Right cardiac atrium (tissue), 5 donors: ENCODE measurements around the gene SRSF1. TPM values are rescaled to one million over a fixed set of nuclear protein-coding genes. Genes with fewer than 3 reads are reported as not detected.

Experiments
- ATAC-seq, 2 donors: fragments of 200-7000 bp; cut with Tn5 transposase; one replicate each; pipeline versions ENCODE4 v1.8.0 to v1.9.1; 2020; ENCODE audit warnings: moderate library complexity in 2 of 2, mild to moderate bottlenecking in 1 of 2
- DNase-seq, 3 donors: peaks; one replicate each; pipeline ENCODE4 v3.0.0-alpha.2; 2020
- H3K27ac ChIP-seq: one replicate; pipeline ENCODE4 v1.5.1; 2013; ENCODE audit warnings: mild to moderate bottlenecking, low read length, control low read depth, moderate library complexity
- H3K27me3 ChIP-seq: one replicate; pipeline ENCODE4 v1.6.1; 2013; ENCODE audit not compliant: control insufficient read depth, insufficient read depth
- H3K4me1 ChIP-seq: one replicate; pipeline ENCODE4 v1.6.1; 2013; ENCODE audit warnings: low read length; ENCODE audit not compliant: control insufficient read depth, insufficient read depth
- H3K4me3 ChIP-seq: one replicate; pipeline ENCODE4 v1.5.1; 2013; ENCODE audit warnings: low read length, control low read depth
- H3K9me3 ChIP-seq: one replicate; pipeline ENCODE4 v1.6.1; 2013; ENCODE audit warnings: low read length; ENCODE audit not compliant: control insufficient read depth
- WGBS: extraction: QIAGEN DNeasy Blood & Tissue Kit; methylation state at CpG from one replicate; pipeline ENCODE4 v1.1.7; 2013; 5-methylcytosine and 5-hydroxymethylcytosine counted together
- intact Hi-C, 4 donors: fragments of 100-400 bp; cut with DNase I; formaldehyde crosslinking; loops; one replicate each; pipeline versions ENCODE4 v1.11.0 to v1.14.0; 2022 to 2023
- polyA plus RNA-seq: library from polyadenylated mRNA; stranded (reverse); fragments of 200-250 nt; gene quantifications from one replicate; pipeline ENCODE4 v1.2.3, GENCODE V29; 2013
- total RNA-seq, 4 donors: library from RNA; stranded (reverse); fragmentation: NEBNext Ultra II Directional; extraction: Animal tissue kit (Norgen Biotek cat#: 25700); gene quantifications; one replicate each; pipeline ENCODE4 v1.2.1, GENCODE V29; 2021
- donor health status: healthy with polysubstance abuse.
- donor health status: DM: no; HTN: yes; CAD: no.
- donor health status: DM: no; HTN: no; CAD: no.
- donor health status: DM: no; HTN: yes; CAD: no; lungs with severe emphysema.
- donor health status: DM: yes; HTN: yes; CAD: no.

Gene SRSF1
- total and polyA plus RNA-seq, 5 donors, result 58.9 to 132 (median 123) TPM

DNA sequence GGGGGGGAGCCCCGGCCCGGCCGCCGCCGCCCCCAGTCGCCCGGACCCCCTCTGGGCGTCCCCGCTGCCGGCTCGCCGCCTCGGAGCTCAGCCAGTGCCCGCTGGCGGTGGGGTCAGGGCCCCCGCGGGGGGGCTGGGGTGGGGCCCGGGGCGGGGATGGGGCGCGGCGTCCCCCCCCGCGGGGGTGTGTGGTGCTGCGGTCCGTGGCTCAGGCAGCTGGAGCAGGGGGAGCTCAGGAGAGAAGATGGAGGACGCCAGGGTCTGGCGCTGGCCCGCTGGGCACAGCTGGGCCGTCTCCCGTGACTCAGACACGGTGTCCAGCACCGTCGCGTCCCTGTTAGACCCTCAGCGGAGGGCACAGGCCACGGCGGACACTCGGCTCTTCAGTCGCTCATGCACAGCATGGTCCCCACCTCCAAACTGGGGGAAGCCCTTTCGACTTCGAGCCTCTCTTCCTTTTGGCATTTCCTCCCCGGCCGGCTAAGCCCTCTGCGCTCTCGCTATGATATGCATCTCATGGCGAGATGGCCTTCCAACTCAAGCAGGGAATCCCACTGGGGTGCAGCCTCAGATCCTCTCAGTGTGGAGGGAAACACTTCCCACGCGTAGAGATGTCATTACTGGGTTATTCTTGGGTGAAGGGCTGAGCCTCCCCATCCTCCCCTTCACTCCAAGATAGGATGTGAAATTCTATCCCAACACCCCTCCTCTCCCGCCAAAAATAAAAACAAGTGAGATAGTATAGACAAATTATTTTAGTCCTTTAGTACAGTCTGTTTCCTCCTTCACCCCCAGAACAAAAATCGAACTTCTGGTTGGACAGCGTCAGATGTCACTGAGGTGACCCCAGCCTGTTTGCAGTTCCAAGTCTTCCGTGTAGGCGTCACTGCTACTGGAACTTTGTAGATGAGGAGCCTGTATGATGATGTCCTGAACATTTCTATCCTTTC, 18.5 kb downstream of the SRSF1 start:
- Histone ChIP-seq H3K4me3 (peak overlapping the region; percentile 98), H3K27me3 (no peaks in the 10 kb centered on the region), H3K9me3 (no peaks in the 10 kb centered on the region), H3K27ac (peak overlapping the region; percentile 90), H3K4me1 (peaks cover 5% of the 10 kb centered on the region)
- DNase-seq (peak; percentile 81 to 92 (median 90)), ATAC-seq (peak; percentile 82 to 83)
- intact Hi-C loops, result loop anchor here in 3 of 4 donors (5.0 to 10.0 kb wide), 3 partner anchors 36 to 96 kb away; no protein-coding TSS in a partner anchor
- WGBS, result 2% methylated on average over 54 of the region's 54 CpGs

DNA sequence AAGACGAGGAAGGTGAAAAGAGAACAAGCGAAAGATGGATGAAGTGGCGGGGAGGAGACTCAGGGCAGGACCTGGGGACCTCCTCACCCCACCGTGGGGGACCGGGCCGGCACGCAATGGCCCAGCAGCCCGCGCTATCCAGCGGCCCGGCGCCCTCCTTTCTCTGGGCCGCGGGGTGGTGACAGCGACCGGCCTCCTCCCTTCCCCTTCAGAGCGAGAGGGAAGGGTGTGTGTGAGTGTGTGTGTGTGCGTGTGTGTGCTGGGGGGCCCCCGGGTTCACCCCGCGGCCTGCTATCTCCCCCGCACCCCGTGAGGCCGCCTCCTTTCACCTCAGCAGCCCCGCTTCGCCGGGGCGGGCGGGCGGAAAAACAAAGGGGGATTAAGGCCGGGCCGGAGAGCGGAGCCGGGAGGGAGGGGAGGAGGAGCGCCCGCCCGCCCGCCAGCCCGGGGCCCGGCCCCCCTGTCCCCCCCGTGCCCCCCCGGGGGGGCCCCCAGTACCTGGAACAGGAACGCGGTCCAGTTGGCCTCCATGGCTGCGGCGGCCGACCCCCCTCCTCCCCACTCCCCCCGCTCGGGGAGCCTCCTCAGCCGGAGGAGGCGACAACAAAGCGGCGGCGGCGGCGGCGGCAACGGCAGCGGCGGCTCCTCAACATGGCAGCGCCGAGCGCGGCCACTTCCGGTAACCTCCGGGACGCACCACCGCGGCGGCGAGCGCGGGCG, 19.3 kb downstream of the SRSF1 start, which contains the start of gene VEZF1:
TSS of gene VEZF1 (minus strand) at position 674 of the 720 bp plus-strand sequence. CDS start at position 531, 143 bp downstream.
- ATAC-seq (peak; percentile 77 to 79), DNase-seq (peak; percentile 80 to 94 (median 93))
- H3K9me3 ChIP-seq, result no peaks in the 10 kb centered on the region
- under 1% methylated on average over 74 of the region's 74 CpGs for WGBS
- peaks cover 3% of the 10 kb centered on the region for H3K4me1 ChIP-seq
- H3K27ac ChIP-seq, result peak within 1 kb of the TSS; percentile 90
- H3K27me3 ChIP-seq, result no peaks in the 10 kb centered on the region
- H3K4me3 ChIP-seq, result peak within 1 kb of the TSS; percentile 98
- intact Hi-C loops, result loop anchor here in 3 of 4 donors (5.0 to 10.0 kb wide), 3 partner anchors 35 to 95 kb away; no protein-coding TSS in a partner anchor

DNA sequence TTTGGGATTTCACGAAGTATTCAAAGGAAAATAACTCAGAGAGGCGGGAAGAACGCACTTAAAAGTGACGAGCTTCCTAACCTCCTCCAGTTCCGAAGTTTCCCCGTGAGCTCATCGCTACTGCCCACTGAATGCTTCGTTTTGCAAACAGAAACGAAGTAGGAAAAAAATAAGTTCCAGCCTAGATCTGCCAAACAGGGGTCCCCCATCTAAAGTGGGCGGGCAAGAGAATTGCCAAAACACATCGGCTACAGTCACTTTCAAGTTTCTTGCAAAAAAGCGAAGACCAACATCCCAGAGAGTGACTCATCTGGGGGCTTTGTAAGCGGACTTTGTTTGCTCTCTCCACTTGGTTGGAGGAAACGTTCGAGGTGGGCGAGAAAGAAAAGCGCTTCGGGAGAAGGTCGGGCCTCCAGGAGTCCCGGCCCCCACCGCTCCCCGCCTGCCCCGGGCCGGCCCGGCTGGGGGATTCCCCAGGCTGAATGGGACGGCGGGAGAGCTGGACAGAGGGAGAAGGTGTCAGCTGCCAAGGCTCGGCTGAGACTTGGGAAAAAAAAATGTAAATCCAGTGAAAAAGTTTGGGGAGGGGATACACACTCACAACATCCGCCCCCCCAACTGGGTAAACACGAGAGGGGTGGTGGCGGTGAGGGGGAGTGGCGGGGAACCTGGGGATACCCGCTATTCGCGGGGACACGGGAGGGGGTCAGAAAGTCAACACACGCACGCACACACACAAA, 20.0 kb downstream of the SRSF1 start:
- Histone ChIP-seq H3K4me1 (peaks cover 8% of the 10 kb centered on the region), H3K27me3 (no peaks in the 10 kb centered on the region), H3K4me3 (peak overlapping the region; percentile 98), H3K27ac (peak overlapping the region; percentile 90), H3K9me3 (no peaks in the 10 kb centered on the region)
- DNase-seq, result peak; percentile 36 to 78 (median 73)
- intact Hi-C loops, result loop anchor here in 3 of 4 donors (5.0 to 10.0 kb wide), 3 partner anchors 35 to 95 kb away; no protein-coding TSS in a partner anchor
- WGBS, result under 1% methylated on average over 38 of the region's 38 CpGs
- peak; percentile 53 to 59 for ATAC-seq

DNA sequence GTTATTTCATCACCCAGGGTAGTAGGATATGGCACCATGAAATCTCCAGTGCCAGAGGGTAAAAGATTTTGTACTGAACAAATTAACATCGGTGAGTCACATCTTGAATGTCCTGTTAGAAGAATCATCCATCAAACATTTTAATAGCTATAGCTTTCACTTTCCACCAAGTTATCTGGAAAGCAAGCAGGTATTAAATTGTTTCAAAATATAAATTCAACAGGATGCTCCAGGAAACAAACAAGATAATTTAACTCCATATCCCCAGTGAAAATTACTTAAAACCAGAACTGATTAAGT, 21.4 kb downstream of the SRSF1 start:
- H3K9me3 ChIP-seq, result no peaks in the 10 kb centered on the region
- 18% methylated on average over 1 of the region's 1 CpG for WGBS
- no peaks in the 10 kb centered on the region for H3K27me3 ChIP-seq
- ATAC-seq, result no peak
- H3K4me1 ChIP-seq, result peaks cover 8% of the 10 kb centered on the region
- intact Hi-C loops, result loop anchor here in 3 of 4 donors (5.0 to 10.0 kb wide), 3 partner anchors 33 to 93 kb away; no protein-coding TSS in a partner anchor
- DNase-seq, result no peak
- H3K4me3 ChIP-seq, result peak overlapping the region; percentile 6
- H3K27ac ChIP-seq, result no peak overlapping the region

DNA sequence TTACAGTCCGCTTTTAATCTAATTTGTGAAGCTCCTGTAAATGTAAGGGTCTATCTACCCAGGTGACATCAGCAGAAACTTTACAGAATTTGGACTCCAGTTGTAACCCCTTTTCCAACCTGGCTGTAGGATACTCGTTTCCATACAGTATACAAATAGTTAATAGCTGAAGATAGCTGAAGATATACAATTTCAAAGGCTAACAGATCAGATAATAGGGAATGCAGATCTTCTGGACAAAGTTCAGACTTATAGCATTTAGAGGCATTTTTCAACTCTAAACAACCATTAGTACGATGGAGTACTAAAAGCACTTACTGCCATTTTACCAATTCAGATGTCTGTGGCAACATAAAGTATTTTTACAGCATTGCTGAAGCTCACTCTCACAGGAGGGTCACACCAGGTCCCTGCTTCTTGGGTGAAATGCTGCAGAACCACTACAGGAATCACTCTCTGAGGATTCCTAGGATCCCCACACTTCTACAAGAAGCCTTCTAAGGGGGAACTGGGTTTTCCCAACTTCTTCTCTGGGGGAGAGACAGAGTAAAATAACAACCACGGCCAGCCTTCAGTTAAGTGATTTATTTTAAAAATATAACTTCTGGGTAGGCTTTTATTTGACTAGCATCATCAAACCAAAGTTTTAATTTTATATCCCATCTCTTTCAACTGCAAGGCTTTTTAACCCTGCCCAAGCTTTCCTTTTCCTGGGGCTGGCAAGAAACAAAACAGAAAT, 21.9 kb downstream of the SRSF1 start:
- no peaks in the 10 kb centered on the region for H3K9me3 ChIP-seq
- no peak for DNase-seq
- no peak for ATAC-seq
- H3K27ac ChIP-seq, result no peak overlapping the region
- H3K27me3 ChIP-seq, result no peaks in the 10 kb centered on the region
- intact Hi-C loops, result loop anchor here in 3 of 4 donors (5.0 to 10.0 kb wide), 3 partner anchors 33 to 93 kb away; no protein-coding TSS in a partner anchor
- 50% methylated on average over 4 of the region's 4 CpGs for WGBS
- peak overlapping the region; percentile 6 for H3K4me3 ChIP-seq
- peaks cover 10% of the 10 kb centered on the region for H3K4me1 ChIP-seq

DNA sequence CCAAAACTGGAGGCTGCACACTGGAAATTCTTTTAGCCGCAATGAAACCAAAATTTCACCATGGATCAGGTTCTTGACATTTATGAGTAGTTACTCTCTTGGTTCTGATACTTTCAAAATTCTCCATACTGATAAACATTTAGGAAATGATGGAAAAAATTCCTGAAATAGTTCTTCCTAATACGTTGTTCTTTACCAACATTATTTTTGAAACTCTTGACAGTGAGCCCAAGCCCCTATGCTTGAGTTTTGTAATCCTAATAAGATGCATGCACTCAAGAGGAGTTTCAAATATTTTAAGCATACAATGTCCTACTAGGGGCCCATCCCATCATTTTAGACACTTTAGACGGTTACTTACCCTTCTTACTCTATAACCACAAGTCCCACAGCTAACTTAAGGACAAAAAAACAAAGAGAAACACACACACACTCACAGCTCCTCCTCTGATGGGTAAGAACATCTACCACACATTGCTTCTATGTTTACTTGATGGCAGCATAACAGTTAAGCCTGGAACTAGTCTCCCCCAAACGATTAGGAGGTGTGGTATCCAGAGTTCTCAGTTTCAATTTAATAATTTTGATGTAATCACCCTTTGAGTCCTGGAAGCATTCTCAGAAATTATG, 22.7 kb downstream of the SRSF1 start:
- DNase-seq (no peak), ATAC-seq (no peak)
- Histone ChIP-seq H3K27ac (no peak overlapping the region), H3K9me3 (no peaks in the 10 kb centered on the region), H3K4me1 (peaks cover 10% of the 10 kb centered on the region), H3K27me3 (no peaks in the 10 kb centered on the region), H3K4me3 (no peak overlapping the region)
- 31% methylated on average over 4 of the region's 4 CpGs for WGBS
- intact Hi-C loops, result loop anchor here in 1 of 4 donors (10.0 kb wide), 1 partner anchor 50 kb away; no protein-coding TSS in a partner anchor

DNA sequence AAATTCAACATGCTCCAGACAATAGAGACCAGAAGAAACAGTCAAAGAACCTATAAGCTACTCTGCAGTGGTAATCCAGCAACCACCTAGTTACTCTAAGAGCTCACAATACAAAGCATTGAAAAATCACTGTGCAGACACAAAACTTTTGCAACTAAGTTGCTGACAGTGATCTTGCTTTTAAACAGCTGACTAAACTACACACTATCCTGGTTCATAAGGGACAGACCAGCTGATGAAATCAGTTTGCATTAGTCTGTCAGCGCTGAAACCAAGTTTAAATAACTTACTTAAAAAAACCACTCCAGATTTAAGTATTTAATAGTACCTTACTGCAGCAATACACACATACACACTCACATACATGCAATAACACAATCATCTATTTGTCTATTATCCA, 23.6 kb downstream of the SRSF1 start:
- no peak overlapping the region for H3K27ac ChIP-seq
- 86% methylated on average over 1 of the region's 1 CpG for whole genome bisulfite sequencing
- H3K4me1 ChIP-seq, result peaks cover 10% of the 10 kb centered on the region
- no peak for DNase-seq
- no peaks in the 10 kb centered on the region for H3K27me3 ChIP-seq
- no peak overlapping the region for H3K4me3 ChIP-seq
- H3K9me3 ChIP-seq, result no peaks in the 10 kb centered on the region
- intact Hi-C loops, result loop anchor here in 1 of 4 donors (10.0 kb wide), 1 partner anchor 49 kb away; no protein-coding TSS in a partner anchor
- no peak for ATAC-seq

DNA sequence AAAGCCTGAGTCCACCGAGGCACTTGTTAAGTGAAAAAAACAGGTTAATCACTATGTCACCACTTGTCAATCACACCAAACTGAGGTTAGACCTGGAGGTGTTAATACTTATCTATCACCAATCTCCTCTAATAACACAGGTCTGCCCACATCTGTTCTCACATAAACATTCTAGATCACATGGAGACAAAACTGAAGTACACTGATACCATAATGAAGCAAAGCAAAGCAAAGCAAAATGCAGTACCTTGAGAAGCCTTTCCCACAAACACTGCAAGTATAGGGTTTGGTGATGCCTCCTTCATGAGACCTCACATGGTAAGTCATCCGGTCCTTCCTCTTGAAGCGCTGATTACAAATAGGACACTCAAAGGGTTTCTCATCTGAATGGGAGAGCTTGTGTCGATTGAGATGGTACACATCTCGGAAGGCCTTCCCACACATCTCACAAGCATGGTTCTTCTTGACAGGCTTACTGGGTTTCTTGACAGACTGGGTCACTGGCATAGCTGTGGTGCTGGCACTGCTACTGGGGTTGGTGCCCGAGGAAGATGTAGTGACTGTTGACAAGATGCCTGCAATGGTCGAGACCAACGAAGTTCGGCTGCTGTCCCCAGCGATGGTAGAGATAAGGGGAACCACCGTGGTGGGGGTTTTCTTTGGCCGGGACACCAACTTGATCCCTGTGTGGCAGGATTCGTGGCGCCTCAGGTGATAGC, 24.4 kb downstream of the SRSF1 start:
- H3K27me3 ChIP-seq, result no peaks in the 10 kb centered on the region
- ATAC-seq (no peak), DNase-seq (no peak)
- peaks cover 10% of the 10 kb centered on the region for H3K4me1 ChIP-seq
- no peaks in the 10 kb centered on the region for H3K9me3 ChIP-seq
- WGBS, result 53% methylated on average over 14 of the region's 14 CpGs
- H3K27ac ChIP-seq, result no peak overlapping the region
- intact Hi-C loops, result loop anchor here in 1 of 4 donors (10.0 kb wide), 1 partner anchor 48 kb away; no protein-coding TSS in a partner anchor
- no peak overlapping the region for H3K4me3 ChIP-seq

DNA sequence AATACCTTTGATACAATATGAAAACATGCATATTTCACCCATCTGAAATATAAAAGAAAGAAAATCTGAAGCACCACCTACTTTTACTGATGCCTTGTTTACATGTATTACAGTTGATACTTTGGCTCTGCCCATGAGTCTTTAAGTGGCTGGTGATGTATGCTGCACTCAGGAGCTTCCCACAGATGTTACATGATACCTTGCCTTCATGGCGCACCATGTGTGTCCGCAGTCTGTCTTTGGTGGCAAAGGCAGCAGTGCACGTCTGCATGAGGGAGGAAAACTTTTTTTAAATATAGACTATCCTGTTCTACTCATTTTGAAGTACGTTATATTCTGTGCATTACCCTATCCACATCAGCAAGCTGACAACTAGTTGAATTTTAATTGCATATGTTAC, 26.5 kb downstream of the SRSF1 start:
- Histone ChIP-seq H3K27me3 (no peaks in the 10 kb centered on the region), H3K27ac (no peak overlapping the region), H3K4me3 (no peak overlapping the region), H3K4me1 (peaks cover 10% of the 10 kb centered on the region), H3K9me3 (no peaks in the 10 kb centered on the region)
- DNase-seq (no peak), ATAC-seq (no peak)
- intact Hi-C loops, result loop anchor here in 1 of 4 donors (10.0 kb wide), 1 partner anchor 46 kb away; no protein-coding TSS in a partner anchor
- WGBS, result 79% methylated on average over 4 of the region's 4 CpGs
